GM23338 (cell line): Measurements from ENCODE around the gene ABI1. TPM values are rescaled to one million over a fixed set of nuclear protein-coding genes. Genes with fewer than 3 reads are reported as not detected.

Experiments
- CTCF ChIP-seq, 2 experiments: fragments of 200-600 bp in 1 of 2; sonication (generic) in 1 of 2; conservative IDR thresholded peaks; 2 replicates each; pipeline versions ENCODE4 v1.5.1 to v1.6.1; 2016 to 2017; ENCODE audit warnings: antibody characterized with exemption in 2 of 2, low read depth in 2 of 2, mild to moderate bottlenecking in 2 of 2, moderate library complexity in 1 of 2
- REST ChIP-seq: IDR thresholded peaks from one replicate; pipeline ENCODE4 v1.6.1; 2018; ENCODE audit warnings: antibody characterized with exemption; ENCODE audit not compliant: unreplicated experiment
- ZNF462 ChIP-seq: fragments of 250-450 bp; sonication (Bioruptor Pico); IDR thresholded peaks from 2 replicates; pipeline ENCODE4 v1.5.0; 2020; ENCODE audit warnings: mild to moderate bottlenecking, moderate library complexity
- polyA plus RNA-seq: library from polyadenylated mRNA; unstranded; fragments of >200 nt; fragmentation: Nextera tagmentation; extraction: Ambion mirVana; gene quantifications from 2 replicates; pipeline ENCODE4 v1.2.1, GENCODE V29; 2016
- total RNA-seq: library from RNA; depleted of rRNA; stranded (reverse); fragments of >200 nt; shearing (Covaris generic); gene quantifications from 2 replicates; pipeline ENCODE4 v1.2.3, GENCODE V29; 2014

The ABI1 gene
- total and polyA plus RNA-seq, 2 experiments from 2014 or later, result 22.3 to 30.7 TPM

- TF ChIP-seq ZNF462 (CRISPR knock-in tag) (no peak), CTCF (conservative IDR thresholded peaks at IDR 0.05; ENCODE audit: low read depth in 2 of 2) (no peak), REST (no peak)
Measured at GRCh38 chr10:26698909-26699308, 161.8 kb downstream of the ABI1 start (continued).
